Stimulated activated CD8-positive, alpha-beta memory T cell treated with anti-CD3 and anti-CD28 coated beads, Interleukin-15, amount 100 ng/mL, for 48 hours (primary cell): Measurements from ENCODE around the gene TBX2.
"Not testable (repeated sequence)": the region's sequence is repeated elsewhere in the genome, so short reads cannot be mapped to it uniquely, and the experiment has no call there.

ENCODE experiments used
- DNase-seq, 2 donors: peaks; one replicate each; pipeline ENCODE4 v3.0.0-alpha.2; 2020; ENCODE audit warnings: low read depth in 2 of 2

TBX2 gene

GRCh38 chr17:61431594-61432311, 32.1 kb downstream of the TBX2 start:
- DNase-seq = no peak

GRCh38 chr17:61436273-61436672, 36.6 kb downstream of the TBX2 start:
- no peak for DNase-seq

GRCh38 chr17:61436995-61437704, 37.5 kb downstream of the TBX2 start:
- no peak for DNase-seq

GRCh38 chr17:61440697-61441096, 41.1 kb downstream of the TBX2 start:
- DNase-seq = no peak

- not testable (repeated sequence) for DNase-seq
Observed at GRCh38 chr17:61441507-61441906, 41.9 kb downstream of the TBX2 start.

GRCh38 chr17:61442136-61442775, 42.6 kb downstream of the TBX2 start:
- DNase-seq = no peak

- no peak for DNase-seq
Observed at GRCh38 chr17:61442878-61443474, 43.3 kb downstream of the TBX2 start.

GRCh38 chr17:61443475-61443882, 43.8 kb downstream of the TBX2 start:
- no peak for DNase-seq

GRCh38 chr17:61444075-61444474, 44.4 kb downstream of the TBX2 start:
- DNase-seq = no peak

- no peak for DNase-seq
Observed at GRCh38 chr17:61444831-61445230, 45.2 kb downstream of the TBX2 start.

GRCh38 chr17:61447358-61447757, 47.7 kb downstream of the TBX2 start:
- DNase-seq = no peak

GRCh38 chr17:61448042-61448441, 48.4 kb downstream of the TBX2 start:
- no peak for DNase-seq

- DNase-seq = not testable (repeated sequence)
Observed at GRCh38 chr17:61449140-61449539, 49.5 kb downstream of the TBX2 start.

- DNase-seq = no peak
Observed at GRCh38 chr17:61449707-61450640, 50.3 kb downstream of the TBX2 start.

- DNase-seq = no peak
Observed at GRCh38 chr17:61450641-61451537, 51.2 kb downstream of the TBX2 start.

- no peak for DNase-seq
Observed at GRCh38 chr17:61451538-61452300, 52.1 kb downstream of the TBX2 start.

- no peak for DNase-seq
Observed at GRCh38 chr17:61452301-61453290, 53.0 kb downstream of the TBX2 start, which contains the start of gene TBX4. Gene TBX4, plus strand, starts transcription at chr17:61452422. Its CDS starts 4,069 bp downstream, at chr17:61456491.
